GM19324 (cell line): ENCODE results near the gene SLC7A9.
"Not testable (repeated sequence)": the region's sequence is repeated elsewhere in the genome, so short reads cannot be mapped to it uniquely, and the experiment has no call there.

Source experiments
- ATAC-seq: cut with Tn5 transposase; IDR thresholded peaks from one replicate; pipeline ENCODE4 v1.9.1; 2021; ENCODE audit warnings: mild to moderate bottlenecking, moderate library complexity; ENCODE audit not compliant: unreplicated experiment, low FRiP score

SLC7A9 gene

GRCh38 chr19:32809254-32809653 lies 60.3 kb downstream of the SLC7A9 start:
- no peak for ATAC-seq

GRCh38 chr19:32808236-32808635 lies 61.3 kb downstream of the SLC7A9 start:
- no peak for ATAC-seq

- ATAC-seq, result no peak
Observed at GRCh38 chr19:32802840-32803239, 66.7 kb downstream of the SLC7A9 start.

GRCh38 chr19:32800754-32801153 lies 68.8 kb downstream of the SLC7A9 start:
- no peak for ATAC-seq

- no peak for ATAC-seq
Observed at GRCh38 chr19:32800191-32800590, 69.4 kb downstream of the SLC7A9 start.

GRCh38 chr19:32798201-32798600 lies 71.4 kb downstream of the SLC7A9 start:
- no peak for ATAC-seq

GRCh38 chr19:32789429-32789828 lies 80.1 kb downstream of the SLC7A9 start:
- no peak for ATAC-seq

GRCh38 chr19:32787895-32788294 lies 81.7 kb downstream of the SLC7A9 start:
- ATAC-seq, result not testable (repeated sequence)

GRCh38 chr19:32787161-32787813 lies 82.3 kb downstream of the SLC7A9 start:
- not testable (repeated sequence) for ATAC-seq

- not testable (repeated sequence) for ATAC-seq
Observed at GRCh38 chr19:32782089-32782488, 87.5 kb downstream of the SLC7A9 start.

GRCh38 chr19:32781280-32781679 lies 88.3 kb downstream of the SLC7A9 start:
- ATAC-seq, result no peak
